ENCODE results near the gene KCNB1.

KCNB1 gene

GRCh38 chr20:49375170-49375569 lies 107.3 kb downstream of the KCNB1 start:
- Histone ChIP-seq H3K4me2 (ENCODE audit: low read length) (no peak overlapping the region), H3K9ac (ENCODE audit: low read length) (no peak overlapping the region), H2AFZ (ENCODE audit: low read depth, low read length) (no peak overlapping the region), H3K79me2 (ENCODE audit: low read length) (no peaks in the 10 kb centered on the region), H3K27me3 (ENCODE audit: low read depth, low read length) (peaks cover 78% of the 10 kb centered on the region), H3K36me3 (replicated peaks; ENCODE audit: low read depth, low read length) (no peaks in the 10 kb centered on the region), H3K9me3 (ENCODE audit: insufficient read depth, low read length) (no peaks in the 10 kb centered on the region), H3K27ac (ENCODE audit: low read length) (no peak overlapping the region), H3K4me3 (ENCODE audit: low read length) (no peak overlapping the region), H4K20me1 (ENCODE audit: insufficient read depth, low read length) (no peaks in the 10 kb centered on the region), H3K4me1 (ENCODE audit: low read length) (no peaks in the 10 kb centered on the region)
- TF ChIP-seq, protein P1, sequence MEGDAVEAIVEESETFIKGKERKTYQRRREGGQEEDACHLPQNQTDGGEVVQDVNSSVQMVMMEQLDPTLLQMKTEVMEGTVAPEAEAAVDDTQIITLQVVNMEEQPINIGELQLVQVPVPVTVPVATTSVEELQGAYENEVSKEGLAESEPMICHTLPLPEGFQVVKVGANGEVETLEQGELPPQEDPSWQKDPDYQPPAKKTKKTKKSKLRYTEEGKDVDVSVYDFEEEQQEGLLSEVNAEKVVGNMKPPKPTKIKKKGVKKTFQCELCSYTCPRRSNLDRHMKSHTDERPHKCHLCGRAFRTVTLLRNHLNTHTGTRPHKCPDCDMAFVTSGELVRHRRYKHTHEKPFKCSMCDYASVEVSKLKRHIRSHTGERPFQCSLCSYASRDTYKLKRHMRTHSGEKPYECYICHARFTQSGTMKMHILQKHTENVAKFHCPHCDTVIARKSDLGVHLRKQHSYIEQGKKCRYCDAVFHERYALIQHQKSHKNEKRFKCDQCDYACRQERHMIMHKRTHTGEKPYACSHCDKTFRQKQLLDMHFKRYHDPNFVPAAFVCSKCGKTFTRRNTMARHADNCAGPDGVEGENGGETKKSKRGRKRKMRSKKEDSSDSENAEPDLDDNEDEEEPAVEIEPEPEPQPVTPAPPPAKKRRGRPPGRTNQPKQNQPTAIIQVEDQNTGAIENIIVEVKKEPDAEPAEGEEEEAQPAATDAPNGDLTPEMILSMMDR (IDR thresholded peaks at IDR 0.05; ENCODE audit: low read depth, low read length) = no peak
- TF ChIP-seq EZH2phosphoT487 (IDR thresholded peaks at IDR 0.05; ENCODE audit: low read depth) = no peak

- Histone ChIP-seq H3K27me3 (ENCODE audit: low read depth, low read length) (peaks cover 84% of the 10 kb centered on the region), H3K36me3 (replicated peaks; ENCODE audit: low read depth, low read length) (no peaks in the 10 kb centered on the region), H3K4me2 (ENCODE audit: low read length) (no peak overlapping the region), H3K4me1 (ENCODE audit: low read length) (no peaks in the 10 kb centered on the region), H3K9ac (ENCODE audit: low read length) (no peak overlapping the region), H3K9me3 (ENCODE audit: insufficient read depth, low read length) (no peaks in the 10 kb centered on the region), H3K4me3 (ENCODE audit: low read length) (no peak overlapping the region), H2AFZ (ENCODE audit: low read depth, low read length) (no peak overlapping the region), H4K20me1 (ENCODE audit: insufficient read depth, low read length) (no peaks in the 10 kb centered on the region), H3K79me2 (ENCODE audit: low read length) (no peaks in the 10 kb centered on the region), H3K27ac (ENCODE audit: low read length) (no peak overlapping the region)
- TF ChIP-seq, protein P1 (IDR thresholded peaks at IDR 0.05; ENCODE audit: low read depth, low read length) = no peak
- no peak for TF ChIP-seq EZH2phosphoT487 (IDR thresholded peaks at IDR 0.05; ENCODE audit: low read depth)
These were observed 110.3 kb downstream of the KCNB1 start for GRCh38 chr20:49372095-49372734.

DNA sequence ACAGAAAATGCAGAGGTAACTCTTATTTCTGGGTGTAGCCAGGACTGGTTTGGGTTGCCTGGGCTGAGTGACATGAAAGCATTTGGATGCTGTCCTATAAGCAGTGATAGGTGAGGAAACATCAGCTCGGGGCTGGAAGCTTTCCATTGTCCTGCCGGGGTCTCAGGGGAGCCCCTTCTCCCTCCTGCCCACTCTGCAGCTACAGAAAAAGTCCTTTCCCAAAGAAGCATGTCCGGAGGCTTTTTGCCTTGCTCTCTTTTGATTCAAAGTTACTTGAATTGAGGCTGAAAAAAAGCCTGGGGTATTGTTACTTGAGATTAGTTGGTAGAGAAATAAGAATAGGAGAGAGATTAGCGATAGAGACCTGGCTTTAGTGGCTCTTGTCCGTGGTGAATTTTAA lies 113.9 kb downstream of the KCNB1 start:
- peaks cover 86% of the 10 kb centered on the region for H3K27me3 ChIP-seq (ENCODE audit: low read depth, low read length)
- TF ChIP-seq, protein P1 (IDR thresholded peaks at IDR 0.05; ENCODE audit: low read depth, low read length) = no peak
- TF ChIP-seq EZH2phosphoT487 (IDR thresholded peaks at IDR 0.05; ENCODE audit: low read depth) = no peak
- H4K20me1 ChIP-seq (ENCODE audit: insufficient read depth, low read length) = no peaks in the 10 kb centered on the region
- H3K9ac ChIP-seq (ENCODE audit: low read length) = no peak overlapping the region
- H2AFZ ChIP-seq (ENCODE audit: low read depth, low read length) = no peak overlapping the region
- no peak overlapping the region for H3K4me2 ChIP-seq (ENCODE audit: low read length)
- no peaks in the 10 kb centered on the region for H3K79me2 ChIP-seq (ENCODE audit: low read length)
- H3K4me1 ChIP-seq (ENCODE audit: low read length) = no peaks in the 10 kb centered on the region
- no peak overlapping the region for H3K27ac ChIP-seq (ENCODE audit: low read length)
- H3K9me3 ChIP-seq (ENCODE audit: insufficient read depth, low read length) = no peaks in the 10 kb centered on the region
- H3K36me3 ChIP-seq (replicated peaks; ENCODE audit: low read depth, low read length) = no peaks in the 10 kb centered on the region
- no peak overlapping the region for H3K4me3 ChIP-seq (ENCODE audit: low read length)

- TF ChIP-seq, protein P1 (IDR thresholded peaks at IDR 0.05; ENCODE audit: low read depth, low read length) = no peak
- TF ChIP-seq EZH2phosphoT487 (IDR thresholded peaks at IDR 0.05; ENCODE audit: low read depth) = no peak
- Histone ChIP-seq H4K20me1 (ENCODE audit: insufficient read depth, low read length) (no peaks in the 10 kb centered on the region), H3K36me3 (replicated peaks; ENCODE audit: low read depth, low read length) (no peaks in the 10 kb centered on the region), H3K4me2 (ENCODE audit: low read length) (no peak overlapping the region), H3K27me3 (ENCODE audit: low read depth, low read length) (peaks cover 76% of the 10 kb centered on the region), H3K9me3 (ENCODE audit: insufficient read depth, low read length) (no peaks in the 10 kb centered on the region), H2AFZ (ENCODE audit: low read depth, low read length) (no peak overlapping the region), H3K27ac (ENCODE audit: low read length) (no peak overlapping the region), H3K79me2 (ENCODE audit: low read length) (no peaks in the 10 kb centered on the region), H3K4me1 (ENCODE audit: low read length) (no peaks in the 10 kb centered on the region), H3K9ac (ENCODE audit: low read length) (no peak overlapping the region), H3K4me3 (ENCODE audit: low read length) (no peak overlapping the region)
These were observed 115.4 kb downstream of the KCNB1 start for GRCh38 chr20:49367113-49367512.

All from OCI-LY3 (cell line).